ENCODE data around the gene ZNF775.

The ZNF775 gene

GRCh38 chr7:150351587-150352194, 27.4 kb upstream of the ZNF775 start:
- no peak for FAIRE-seq

- no peak for FAIRE-seq
Measured at GRCh38 chr7:150355666-150356059, 23.5 kb upstream of the ZNF775 start.

GRCh38 chr7:150356265-150356897, 22.7 kb upstream of the ZNF775 start:
- no peak for FAIRE-seq

GRCh38 chr7:150357270-150357669, 21.9 kb upstream of the ZNF775 start:
- no peak for FAIRE-seq

- FAIRE-seq: no peak
Measured at GRCh38 chr7:150357771-150358427, 21.2 kb upstream of the ZNF775 start.

- FAIRE-seq: no peak
Measured at GRCh38 chr7:150358433-150358832, 20.7 kb upstream of the ZNF775 start.

- FAIRE-seq: no peak
Measured at GRCh38 chr7:150358988-150359621, 20.0 kb upstream of the ZNF775 start.

- FAIRE-seq: no peak
Measured at GRCh38 chr7:150359622-150360362, 19.3 kb upstream of the ZNF775 start.

- no peak for FAIRE-seq
Measured at GRCh38 chr7:150360363-150361058, 18.6 kb upstream of the ZNF775 start.

- no peak for FAIRE-seq
Measured at GRCh38 chr7:150361402-150361801, 17.7 kb upstream of the ZNF775 start.

- no peak for FAIRE-seq
Measured at GRCh38 chr7:150361807-150362621, 17.1 kb upstream of the ZNF775 start.

GRCh38 chr7:150363370-150363769, 15.8 kb upstream of the ZNF775 start:
- no peak for FAIRE-seq

GRCh38 chr7:150363872-150364271, 15.3 kb upstream of the ZNF775 start:
- FAIRE-seq: no peak

GRCh38 chr7:150365194-150365593, 13.9 kb upstream of the ZNF775 start:
- no peak for FAIRE-seq

GRCh38 chr7:150365673-150366398, 13.3 kb upstream of the ZNF775 start:
- no peak for FAIRE-seq

GRCh38 chr7:150367677-150368095, 11.4 kb upstream of the ZNF775 start:
- FAIRE-seq: peak; percentile 81

- no peak for FAIRE-seq
Measured at GRCh38 chr7:150368096-150368883, 10.8 kb upstream of the ZNF775 start, which contains the start of gene REPIN1. Gene REPIN1, plus strand, starts transcription at chr7:150368822. Its CDS starts 890 bp downstream, at chr7:150369712.

- no peak for FAIRE-seq
Measured at GRCh38 chr7:150368884-150369747, 10.0 kb upstream of the ZNF775 start.
